ENCODE data around the gene TAOK1. TPM values are rescaled to one million over a fixed set of nuclear protein-coding genes. Genes with fewer than 3 reads are reported as not detected.
"Not testable (repeated sequence)": the region's sequence is repeated elsewhere in the genome, so short reads cannot be mapped to it uniquely, and the experiment has no call there.

TAOK1 gene
- 43.0 TPM for total RNA-seq
- long read RNA-seq, partial matches to known transcripts, result 4 of 5 reads
- long read RNA-seq, other reads (novel, unspliced or antisense), result 1 of 5 reads

DNA sequence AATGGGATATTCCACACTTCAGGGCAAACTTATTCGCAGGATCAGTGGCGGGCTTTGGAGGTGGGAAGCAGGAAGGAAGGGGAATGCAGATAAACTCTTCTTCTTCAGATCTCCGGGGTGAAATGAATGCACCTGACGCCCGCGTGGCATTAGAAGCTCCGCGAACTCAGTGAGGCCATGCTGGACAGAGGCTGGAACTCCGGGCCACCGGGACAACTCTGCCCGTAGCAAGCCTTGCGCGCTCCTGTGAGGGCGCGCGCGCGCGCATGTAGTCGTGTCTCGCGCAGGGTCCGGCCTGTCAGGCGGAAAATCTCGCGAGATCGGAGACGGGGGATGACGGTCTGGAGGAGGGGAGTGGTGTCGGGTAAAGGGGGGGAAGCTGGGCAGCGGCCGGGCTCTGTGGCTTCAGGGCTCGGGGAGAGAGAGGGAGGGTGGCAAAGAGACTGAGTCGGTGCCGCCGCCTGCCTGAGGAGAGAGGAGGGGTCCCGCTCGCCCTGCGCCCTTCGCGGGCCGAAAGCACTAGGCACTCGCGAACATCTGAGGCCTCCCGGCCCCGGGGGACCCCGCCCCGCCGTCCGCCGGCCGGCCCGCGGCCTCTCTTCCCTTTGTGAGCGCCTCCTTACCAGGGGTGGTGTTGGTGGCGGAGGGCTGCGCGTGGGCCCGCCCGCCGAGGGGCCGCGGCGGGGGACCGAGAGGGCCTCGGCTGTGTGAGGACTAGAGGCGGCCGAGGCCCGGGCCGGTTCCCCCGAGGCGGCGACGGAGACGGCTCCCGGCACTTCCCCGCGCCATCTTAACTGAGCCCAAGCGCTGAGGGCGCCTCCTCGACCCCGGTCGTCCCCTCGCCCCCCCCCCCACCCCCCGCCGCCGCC is at the start of gene TAOK1:
Gene TAOK1, plus strand, starts transcription at position 382 of the 869 bp plus-strand sequence. CDS start 61,186 bp downstream, outside the sequence.
- peak; percentile 100 for DNase-seq
- intact Hi-C loops (cut with micrococcal nuclease), result no loop called here

DNA sequence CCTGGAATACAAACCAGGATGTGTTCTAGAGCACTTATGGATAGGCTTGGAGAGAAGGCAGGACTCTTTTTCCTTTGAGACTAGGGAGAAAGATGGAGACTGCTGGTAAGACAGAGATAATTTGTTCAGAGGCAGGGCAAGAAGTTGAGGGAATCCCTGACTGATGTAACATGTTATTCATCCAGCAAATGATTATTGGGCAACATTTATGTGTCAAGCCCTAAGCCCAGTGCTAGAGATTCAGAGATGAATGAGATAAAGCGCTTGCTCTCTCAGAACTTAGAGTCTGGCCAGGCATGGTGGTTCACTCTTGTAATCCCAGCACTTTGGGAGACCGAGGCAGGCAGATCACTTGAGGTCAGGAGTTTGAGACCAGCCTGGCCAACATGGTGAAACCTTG is 48.4 kb upstream of the TAOK1 start:
- ATAC-seq (no peak), DNase-seq (no peak)
- intact Hi-C loops (cut with micrococcal nuclease), result no loop called here

More for the DNA sequence above, at the start of gene TAOK1:
- peak; percentile 98 for ATAC-seq

DNA sequence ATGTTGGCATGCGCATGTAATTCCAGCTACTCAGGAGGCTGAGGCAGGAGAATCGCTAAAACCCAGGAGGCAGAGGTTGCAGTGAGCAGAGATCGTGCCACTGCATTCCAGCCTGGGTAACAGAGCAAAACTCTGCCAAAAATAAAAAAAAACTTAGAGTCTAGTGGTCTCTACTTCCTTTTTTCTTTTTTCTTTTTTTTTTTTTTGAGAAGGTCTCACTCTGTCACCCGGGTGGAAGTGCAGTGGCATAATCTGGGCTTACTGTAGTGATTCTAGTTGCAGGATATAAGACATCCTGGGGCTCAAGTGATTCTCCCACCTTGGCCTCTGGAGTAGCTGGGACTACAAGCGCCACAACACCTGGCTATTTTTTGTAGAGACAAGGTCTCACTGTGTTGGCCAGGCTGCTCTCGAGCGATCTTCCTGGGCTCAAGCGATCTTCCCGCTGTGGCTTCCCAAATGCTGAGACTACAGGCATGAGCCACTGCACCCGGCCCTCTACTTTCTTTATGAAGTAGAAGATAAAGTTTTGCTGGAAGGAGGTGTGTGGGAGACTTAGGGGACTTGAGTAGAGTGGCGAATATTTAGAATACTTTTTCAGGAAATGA is 47.9 kb upstream of the TAOK1 start:
- intact Hi-C loops (cut with micrococcal nuclease), result no loop called here
- ATAC-seq (no peak), DNase-seq (no peak)

DNA sequence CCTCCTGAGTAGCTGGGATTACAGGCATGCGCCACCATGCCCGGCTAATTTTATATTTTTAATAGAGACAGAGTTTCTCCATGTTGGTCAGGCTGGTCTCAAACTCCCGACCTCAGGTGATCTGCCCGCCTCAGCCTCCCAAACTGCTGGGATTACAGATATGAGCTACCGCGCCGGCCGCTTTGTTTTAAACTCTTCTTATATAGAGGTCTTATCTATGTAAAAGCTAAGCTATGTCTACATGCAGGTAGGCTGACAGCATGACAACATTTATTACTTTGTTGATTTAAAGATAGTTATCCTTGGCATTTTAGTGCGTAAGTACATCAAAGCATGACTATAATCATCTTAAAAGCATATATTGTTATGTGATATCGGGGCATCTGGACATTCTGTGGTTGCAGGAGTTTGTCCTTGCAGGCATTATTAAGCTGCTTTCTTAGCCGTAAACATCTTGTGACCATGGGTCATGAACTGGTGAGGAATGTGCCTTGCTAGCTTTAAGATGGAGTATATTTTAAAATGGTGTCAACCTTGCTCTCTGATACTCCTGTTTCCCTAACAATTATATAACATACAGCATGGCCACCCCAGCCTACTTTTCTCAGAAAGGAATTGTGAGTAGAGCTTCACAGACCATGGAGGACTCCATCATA is 45.8 kb upstream of the TAOK1 start:
- intact Hi-C loops (cut with micrococcal nuclease), result no loop called here
- ATAC-seq (no peak), DNase-seq (no peak)

DNA sequence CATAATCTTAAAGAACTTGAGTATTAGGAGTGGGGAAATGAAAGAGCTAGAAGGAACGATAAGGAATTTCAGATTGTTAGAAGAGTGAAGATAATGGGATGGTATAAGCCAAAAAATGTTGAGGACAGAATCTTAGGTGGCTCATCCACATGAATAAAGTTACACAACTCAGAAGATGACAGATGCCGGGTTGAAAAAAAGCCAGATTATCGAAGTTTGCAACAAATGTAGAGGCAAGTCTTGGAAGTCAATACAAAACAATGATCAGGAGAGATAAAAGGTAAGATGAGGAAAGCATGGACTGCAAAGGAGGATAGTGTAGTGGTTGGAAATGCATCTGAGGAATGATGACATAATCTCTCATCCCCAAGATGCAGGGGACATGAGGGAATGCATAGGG is 45.1 kb upstream of the TAOK1 start:
- no peak for ATAC-seq
- intact Hi-C loops (cut with micrococcal nuclease), result no loop called here
- DNase-seq, result no peak

DNA sequence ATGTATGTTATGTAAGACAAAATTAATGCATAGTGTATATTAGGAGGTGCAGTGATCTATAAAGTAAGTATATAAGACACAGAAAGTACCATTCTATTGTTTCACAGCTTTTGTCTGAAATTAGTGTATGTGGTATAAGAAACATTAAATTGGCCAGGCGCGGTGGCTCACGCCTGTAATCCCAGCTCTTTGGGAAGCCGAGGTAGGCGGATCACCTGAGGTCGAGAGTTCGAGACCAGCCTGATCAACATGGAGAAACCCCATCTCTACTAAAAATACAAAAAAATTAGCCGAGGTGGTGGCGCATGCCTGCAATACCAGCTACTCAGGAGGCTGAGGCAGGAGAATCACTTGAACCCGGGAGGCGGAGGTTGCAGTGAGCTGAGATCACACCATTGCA is 44.7 kb upstream of the TAOK1 start:
- intact Hi-C loops (cut with micrococcal nuclease); DNase-seq; ATAC-seq: not testable (repeated sequence)

DNA sequence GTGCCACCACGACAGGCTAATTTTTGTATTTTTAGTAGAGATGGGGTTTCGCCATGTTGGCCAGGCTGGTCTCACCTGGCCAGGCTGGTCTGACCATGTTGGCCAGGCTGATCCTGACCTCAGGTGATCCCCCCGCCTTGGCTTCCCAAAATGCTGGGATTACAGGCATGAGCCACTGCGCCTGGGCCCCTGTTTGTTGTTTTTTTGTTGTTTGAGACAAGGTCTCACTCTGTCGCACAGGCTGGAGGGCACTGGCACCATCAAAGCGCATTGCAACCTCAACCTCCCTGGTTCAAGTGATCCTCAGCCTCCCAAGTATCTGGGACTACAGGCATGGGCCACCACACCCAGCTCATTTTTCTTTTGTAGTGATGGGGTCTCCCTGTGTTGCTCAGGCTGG is 43.7 kb upstream of the TAOK1 start:
- ATAC-seq (no peak), DNase-seq (no peak)
- intact Hi-C loops (cut with micrococcal nuclease), result no loop called here

DNA sequence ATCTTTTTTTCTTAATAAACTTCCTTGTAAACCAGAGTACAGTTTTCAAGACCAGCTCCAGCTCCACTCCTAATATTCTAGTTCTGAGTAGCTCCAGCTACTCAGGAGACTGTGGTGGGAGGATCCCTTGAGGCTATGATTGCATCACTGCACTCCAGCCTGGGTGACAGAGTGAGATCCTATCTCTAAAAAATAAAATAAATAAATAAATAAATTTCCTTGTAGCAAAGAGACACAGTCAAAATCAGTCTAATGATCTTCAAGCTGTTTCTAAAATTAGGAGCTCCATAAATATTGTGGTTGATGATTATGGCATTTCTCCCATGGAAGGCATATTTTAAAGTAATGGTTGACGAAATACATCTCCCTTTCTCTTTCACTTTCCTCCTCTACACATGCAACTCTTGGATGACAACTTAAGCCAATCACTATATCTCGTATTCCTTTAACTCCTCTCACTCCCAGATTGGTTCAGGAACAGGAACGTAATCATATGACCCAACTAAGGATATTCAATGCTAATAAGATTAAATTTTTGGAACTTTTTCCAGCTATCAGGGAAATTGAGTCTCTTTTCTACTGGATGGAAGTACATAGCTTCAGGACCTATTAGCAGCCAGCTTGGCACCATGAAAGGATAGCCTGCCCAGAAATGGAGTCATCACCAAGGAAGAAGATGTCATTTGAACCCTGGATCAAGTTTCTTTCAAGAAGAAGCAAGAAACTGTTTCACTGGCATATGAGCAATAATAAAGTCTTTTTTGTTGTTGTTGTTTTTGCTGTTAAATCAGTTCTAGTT is 42.1 kb upstream of the TAOK1 start:
- intact Hi-C loops (cut with micrococcal nuclease), result no loop called here
- DNase-seq, result no peak
- ATAC-seq, result no peak

DNA sequence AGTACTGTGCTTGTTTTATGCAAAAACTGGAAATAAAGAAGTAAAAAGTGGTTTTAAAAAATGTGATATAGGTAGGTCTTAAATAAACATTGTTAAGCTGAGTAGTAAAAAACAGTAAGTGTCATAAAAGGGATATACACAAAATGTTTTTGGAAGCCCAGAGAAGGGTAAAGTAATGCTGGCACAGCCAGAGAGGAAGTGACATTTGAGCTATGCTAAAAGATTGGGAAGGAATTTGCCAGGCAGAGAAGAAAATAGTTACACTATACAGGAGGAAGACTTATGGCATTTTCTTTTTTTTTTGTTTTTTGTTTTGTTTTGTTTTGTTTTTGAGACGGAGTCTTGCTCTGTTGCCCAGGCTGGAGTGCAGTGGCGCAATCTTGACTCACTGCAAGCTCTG is 40.8 kb upstream of the TAOK1 start:
- DNase-seq, result no peak
- intact Hi-C loops (cut with micrococcal nuclease), result no loop called here

DNA sequence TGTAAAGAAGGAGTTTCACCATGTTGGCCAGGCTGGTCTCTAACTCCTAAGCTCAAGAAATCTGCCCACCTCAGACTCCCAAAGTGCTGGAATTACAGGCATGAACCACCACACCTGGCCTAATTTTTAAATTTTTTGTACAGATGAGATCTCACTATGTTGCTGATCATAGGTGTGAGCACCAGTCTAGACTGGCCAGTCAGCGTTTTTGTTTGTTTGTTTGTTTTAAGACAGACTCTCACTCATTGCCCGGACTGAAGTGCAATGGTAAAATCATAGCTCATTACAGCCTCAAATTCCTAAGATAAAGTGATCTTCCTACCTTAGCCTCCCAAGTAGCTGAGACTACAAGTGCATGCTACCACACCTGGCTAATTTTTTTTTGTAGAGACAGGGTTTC is 38.0 kb upstream of the TAOK1 start:
- intact Hi-C loops (cut with micrococcal nuclease), result no loop called here
- ATAC-seq, result no peak
- no peak for DNase-seq

More for the DNA sequence above, 40.8 kb upstream of the TAOK1 start:
- ATAC-seq, result no peak

DNA sequence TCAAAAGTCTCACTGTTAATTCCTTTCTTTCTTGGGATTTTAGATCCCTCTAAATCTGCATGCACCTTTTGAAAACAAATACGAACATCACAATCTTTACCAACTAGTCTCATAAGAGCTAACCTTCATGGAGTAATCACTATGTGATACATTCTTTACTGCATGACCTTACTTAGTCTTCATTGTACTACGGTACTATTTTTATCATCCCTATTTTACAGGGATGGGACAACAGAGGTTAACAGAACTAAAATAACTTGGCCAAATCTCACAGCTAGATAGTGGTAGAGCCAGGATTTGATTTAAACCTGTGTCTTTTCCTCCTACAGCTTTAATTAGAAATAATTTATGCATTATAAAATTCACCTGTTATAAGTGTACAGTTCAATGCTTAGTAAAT is 32.9 kb upstream of the TAOK1 start:
- DNase-seq (no peak), ATAC-seq (peak; percentile 75)
- intact Hi-C loops (cut with micrococcal nuclease), result no loop called here

DNA sequence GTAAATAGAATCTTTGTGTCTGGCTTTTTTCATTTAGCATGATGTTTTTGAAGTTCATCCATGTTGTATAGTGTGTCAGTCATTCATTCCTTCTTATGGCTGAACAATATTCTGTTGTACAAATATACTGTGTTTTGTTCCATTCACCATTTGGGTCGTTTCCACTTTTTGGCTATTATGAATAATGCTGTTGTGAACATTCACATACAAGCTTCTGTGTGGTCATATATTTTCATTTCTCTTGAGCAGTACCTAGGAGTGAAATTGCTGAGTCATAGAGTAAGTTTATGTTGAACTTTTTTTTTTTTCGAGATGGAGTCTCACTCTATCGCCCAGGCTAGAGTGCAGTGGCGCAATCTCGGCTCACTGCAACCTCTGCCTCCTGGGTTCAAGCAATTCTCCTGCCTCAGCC is 32.3 kb upstream of the TAOK1 start:
- DNase-seq, result no peak
- ATAC-seq, result peak; percentile 35
- intact Hi-C loops (cut with micrococcal nuclease), result no loop called here

DNA sequence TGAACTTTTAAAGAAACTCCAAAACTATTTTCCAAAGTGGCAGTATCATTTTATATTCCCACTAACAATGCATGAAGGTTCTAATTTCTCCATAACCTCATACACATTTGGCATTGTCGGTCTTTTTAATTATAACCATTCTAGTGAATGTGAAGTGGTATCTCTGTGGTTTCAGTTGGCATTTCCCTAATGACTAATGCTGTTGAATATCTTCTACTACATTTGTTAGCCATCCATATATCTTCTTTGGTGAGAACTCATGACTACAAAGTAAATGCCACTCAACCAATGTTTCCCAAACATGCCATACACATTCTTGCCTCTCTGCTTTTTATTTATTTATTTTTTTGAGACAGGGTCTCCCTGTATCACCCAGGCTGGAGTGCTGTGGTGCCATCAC is 31.7 kb upstream of the TAOK1 start:
- intact Hi-C loops (cut with micrococcal nuclease), result no loop called here
- DNase-seq, result no peak
- no peak for ATAC-seq

DNA sequence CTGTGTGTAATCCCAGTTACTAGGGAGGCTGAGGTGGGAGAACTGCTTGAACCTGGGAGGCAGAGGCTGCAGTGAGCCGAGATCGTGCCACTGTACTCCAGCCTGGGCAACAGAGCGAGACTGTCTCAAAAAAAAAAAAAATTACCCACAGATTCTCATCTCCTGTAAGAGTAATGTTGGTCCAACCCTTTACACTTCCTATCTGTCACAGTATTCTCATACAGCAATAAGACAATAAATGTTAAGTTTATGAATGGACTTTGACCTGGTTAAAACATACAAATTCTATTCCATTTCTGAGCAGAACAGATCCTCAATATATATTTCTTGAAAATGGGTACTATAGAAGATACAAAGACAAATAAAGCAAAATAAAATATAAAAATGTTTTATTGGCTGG is 30.4 kb upstream of the TAOK1 start:
- DNase-seq, result no peak
- intact Hi-C loops (cut with micrococcal nuclease), result no loop called here
- no peak for ATAC-seq

DNA sequence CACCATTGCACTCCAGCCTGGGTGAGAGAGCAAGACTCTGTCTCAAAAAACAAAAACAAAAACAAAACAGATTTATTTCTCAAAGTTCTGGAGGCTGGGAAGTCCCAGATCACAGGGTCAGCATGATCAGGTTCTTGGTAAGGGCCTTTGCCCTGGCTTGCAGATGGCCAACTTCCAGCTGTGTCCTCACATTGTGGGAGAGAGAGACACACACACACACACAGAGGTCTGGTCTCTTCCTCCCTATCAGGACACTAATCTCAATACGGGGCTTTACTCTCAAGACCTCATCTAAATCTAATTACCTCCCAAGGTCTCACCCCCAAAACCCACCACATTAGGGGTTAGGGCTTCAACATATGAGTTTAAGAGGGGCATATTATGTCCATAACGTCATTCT is 26.4 kb upstream of the TAOK1 start:
- intact Hi-C loops (cut with micrococcal nuclease), result no loop called here
- DNase-seq (no peak), ATAC-seq (no peak)

DNA sequence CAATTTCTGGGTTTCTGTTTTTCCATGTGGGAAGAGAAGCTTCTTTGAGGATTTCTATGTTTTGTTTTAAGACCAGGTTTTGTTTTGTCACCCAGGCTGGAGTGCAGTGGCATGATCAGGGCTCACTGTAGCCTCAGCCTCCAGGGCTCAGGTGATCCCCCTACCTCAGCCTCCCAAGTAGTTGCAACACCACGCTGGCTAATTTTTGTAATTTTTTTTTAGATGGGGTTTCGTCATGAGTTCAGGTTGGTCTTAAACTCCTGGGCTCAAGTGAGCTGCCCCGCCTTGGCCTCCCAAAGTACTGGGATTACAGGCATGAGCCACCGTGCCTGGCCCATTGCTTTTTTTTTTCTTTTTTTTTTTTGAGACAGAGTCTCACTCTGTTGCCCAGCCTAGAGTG is 25.5 kb upstream of the TAOK1 start:
- no peak for ATAC-seq
- intact Hi-C loops (cut with micrococcal nuclease), result no loop called here
- no peak for DNase-seq

DNA sequence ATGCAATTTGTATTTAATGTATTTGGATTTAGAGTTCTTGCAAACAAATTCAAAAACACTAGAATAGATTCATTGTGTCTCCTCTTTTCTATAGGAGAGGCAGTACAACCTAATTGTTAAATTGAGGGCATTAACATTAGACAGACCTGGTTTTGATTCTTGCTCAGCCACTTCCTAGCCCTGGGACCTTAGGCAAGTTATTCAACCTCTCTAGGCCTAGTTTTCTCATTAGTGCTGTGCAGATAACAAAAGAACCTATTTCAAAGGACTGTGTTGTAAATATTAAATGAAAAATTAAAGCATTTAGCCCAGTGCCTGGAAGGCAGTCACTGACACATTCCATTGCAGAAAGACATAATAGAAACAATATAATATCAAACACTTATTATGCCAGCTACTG is 22.0 kb upstream of the TAOK1 start:
- intact Hi-C loops (cut with micrococcal nuclease), result loop anchor here (2.0 kb wide), 1 partner anchor 169 kb away; no protein-coding TSS in a partner anchor

DNA sequence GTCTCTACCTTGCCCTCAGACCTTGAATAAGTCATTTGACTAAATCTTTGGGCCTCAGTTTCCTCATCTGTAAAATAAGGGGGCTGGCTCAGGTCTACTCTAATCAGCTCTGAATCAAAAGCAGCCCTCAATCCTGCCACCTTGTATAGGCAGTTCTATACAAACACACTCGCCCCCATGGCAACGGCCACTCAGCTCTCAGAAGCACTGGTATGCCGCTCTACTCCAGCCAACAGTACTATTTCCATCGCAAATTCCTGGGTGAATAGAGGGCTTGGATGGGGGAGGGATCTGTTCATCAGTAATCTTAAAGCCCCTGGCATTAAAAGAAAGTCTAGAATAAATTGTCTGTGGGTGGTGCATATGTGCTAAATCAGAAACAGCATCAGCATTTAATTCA is 21.2 kb upstream of the TAOK1 start:
- ATAC-seq (peak; percentile 88), DNase-seq (peak; percentile 68)
- intact Hi-C loops (cut with micrococcal nuclease), result loop anchor here (2.0 kb wide), 1 partner anchor 168 kb away; no protein-coding TSS in a partner anchor

More for the DNA sequence above, 22.0 kb upstream of the TAOK1 start:
- ATAC-seq (no peak), DNase-seq (no peak)
